Neuronal stem cell (in vitro differentiated cells): Measurements from ENCODE around the gene NPDC1.
A peak's percentile ranks its signal among the peaks of the same experiment; 100 is the strongest.

Experiments
- DNase-seq: peaks from one replicate; pipeline ENCODE4 v3.0.0-alpha.2; 2013; ENCODE audit warnings: low spot score
- H2AFZ ChIP-seq: one replicate; pipeline ENCODE4 v1.6.1; 2013; ENCODE audit warnings: mild to moderate bottlenecking, low read length, inconsistent platforms
- H2AK5ac ChIP-seq: 2 replicates; pipeline ENCODE4 v1.6.1; 2013; ENCODE audit warnings: low read depth, mild to moderate bottlenecking, inconsistent platforms, low read length, moderate library complexity, mixed read lengths
- H2BK120ac ChIP-seq: 2 replicates; pipeline ENCODE4 v1.6.1; 2013; ENCODE audit warnings: low read depth, mild to moderate bottlenecking, inconsistent platforms, low read length, moderate library complexity, mixed read lengths
- H2BK12ac ChIP-seq: one replicate; pipeline ENCODE4 v1.6.1; 2013; ENCODE audit warnings: low read length, inconsistent platforms
- H2BK15ac ChIP-seq: 2 replicates; pipeline ENCODE4 v1.6.1; 2013; ENCODE audit warnings: mild to moderate bottlenecking, low read length, inconsistent platforms, mixed read lengths
- H2BK5ac ChIP-seq: one replicate; pipeline ENCODE4 v1.6.1; 2013; ENCODE audit warnings: inconsistent platforms, mild to moderate bottlenecking, low read length, moderate library complexity
- H3K14ac ChIP-seq: one replicate; pipeline ENCODE4 v1.6.1; 2013; ENCODE audit warnings: low read length, inconsistent platforms
- H3K18ac ChIP-seq: 2 replicates; pipeline ENCODE4 v1.6.1; 2013; ENCODE audit warnings: low read length, inconsistent platforms
- H3K23ac ChIP-seq: 2 replicates; pipeline ENCODE4 v1.6.1; 2013; ENCODE audit warnings: low read depth, mild to moderate bottlenecking, mixed read lengths, low read length, inconsistent platforms; ENCODE audit not compliant: poor library complexity
- H3K27ac ChIP-seq: replicated peaks from 3 replicates; pipeline ENCODE4 v1.5.1; 2013; ENCODE audit warnings: low read length, inconsistent platforms
- H3K27me3 ChIP-seq, 3 experiments: 2 replicates each; pipeline ENCODE4 v1.6.1; 2013; ENCODE audit warnings: low read length in 3 of 3, mild to moderate bottlenecking in 2 of 3, inconsistent platforms in 1 of 3, low read depth in 1 of 3, mixed read lengths in 1 of 3, moderate library complexity in 1 of 3; ENCODE audit not compliant: control insufficient read depth in 3 of 3, insufficient read depth in 3 of 3
- H3K36me3 ChIP-seq, 2 donors: replicated peaks in 1 of 2; 2 replicates each; pipeline ENCODE4 v1.6.1; 2013; ENCODE audit warnings: low read length in 2 of 2; ENCODE audit not compliant: control insufficient read depth in 2 of 2, insufficient read depth in 2 of 2
- H3K4ac ChIP-seq: 2 replicates; pipeline ENCODE4 v1.6.1; 2013; ENCODE audit warnings: inconsistent platforms, mild to moderate bottlenecking, low read length, moderate library complexity
- H3K4me1 ChIP-seq, 2 donors: 1 replicate in 1 of 2; 2 replicates in 1 of 2; pipeline ENCODE4 v1.6.1; 2013; ENCODE audit warnings: low read length in 2 of 2, low read depth in 1 of 2; ENCODE audit not compliant: control insufficient read depth in 2 of 2, insufficient read depth in 1 of 2
- H3K4me2 ChIP-seq: one replicate; pipeline ENCODE4 v1.6.1; 2013; ENCODE audit warnings: mild to moderate bottlenecking, low read length, inconsistent platforms; ENCODE audit not compliant: insufficient read depth, poor library complexity, severe bottlenecking
- H3K4me3 ChIP-seq, 2 donors: 2 replicates each; pipeline ENCODE4 v1.5.1; 2013; ENCODE audit warnings: low read length in 2 of 2, mild to moderate bottlenecking in 2 of 2, inconsistent platforms in 1 of 2, moderate library complexity in 1 of 2
- H3K79me1 ChIP-seq: one replicate; pipeline ENCODE4 v1.6.1; 2013; ENCODE audit warnings: low read depth, mild to moderate bottlenecking, inconsistent platforms, low read length, moderate library complexity
- H3K9ac ChIP-seq: one replicate; pipeline ENCODE4 v1.6.1; 2013; ENCODE audit warnings: mild to moderate bottlenecking, low read depth, low read length, inconsistent platforms; ENCODE audit not compliant: poor library complexity
- H3K9me3 ChIP-seq, 2 donors: replicated peaks in 1 of 2; 2 replicates each; pipeline versions ENCODE3 to v1.6.1; 2013; ENCODE audit warnings: low read length in 2 of 2, mild to moderate bottlenecking in 2 of 2, inconsistent platforms in 1 of 2, low read depth in 1 of 2, mixed read lengths in 1 of 2, moderate library complexity in 1 of 2; ENCODE audit not compliant: control insufficient read depth in 2 of 2, insufficient read depth in 1 of 2
- H4K8ac ChIP-seq: one replicate; pipeline ENCODE4 v1.6.1; 2013; ENCODE audit warnings: low read depth, mild to moderate bottlenecking, inconsistent platforms, low read length, moderate library complexity
- H4K91ac ChIP-seq: one replicate; pipeline ENCODE4 v1.6.1; 2013; ENCODE audit warnings: low read length, low read depth, mild to moderate bottlenecking, inconsistent platforms; ENCODE audit not compliant: poor library complexity
- WGBS, 2 donors: extraction: QIAGEN DNeasy Blood & Tissue Kit; methylation state at CpG; one replicate each; pipeline ENCODE4 v1.1.7; 2013; ENCODE audit warnings: missing lambda C conversion rate in 2 of 2, mixed read lengths in 1 of 2; ENCODE audit not compliant: insufficient read length in 2 of 2, insufficient replicate concordance in 1 of 2; ENCODE audit errors: extremely low coverage in 2 of 2; 5-methylcytosine and 5-hydroxymethylcytosine counted together

Gene NPDC1

GRCh38 chr9:137084526-137084925 lies 38.5 kb upstream of the NPDC1 start:
- Histone ChIP-seq H3K79me1 (peaks cover 3% of the 10 kb centered on the region), H2AK5ac (no peak overlapping the region), H3K4ac (no peak overlapping the region), H4K91ac (no peak overlapping the region), H3K36me3 (peaks cover 5 to 11% of the 10 kb centered on the region in 2 donors), H2BK120ac (no peak overlapping the region), H3K23ac (peak overlapping the region; percentile 40), H3K27ac (no peak overlapping the region), H2BK5ac (no peak overlapping the region), H3K18ac (no peak overlapping the region), H3K9ac (peak overlapping the region; percentile 68), H3K14ac (no peak overlapping the region), H3K27me3 (peaks cover 6 to 54% (median 36%) of the 10 kb centered on the region in 3 experiments), H4K8ac (no peak overlapping the region), H3K4me2 (no peak overlapping the region), H2BK12ac (no peak overlapping the region), H3K9me3 (peaks cover 0 to 3% of the 10 kb centered on the region in 2 donors), H2BK15ac (no peak overlapping the region), H2AFZ (no peak overlapping the region), H3K4me1 (peaks cover 10 to 20% of the 10 kb centered on the region in 2 donors), H3K4me3 (no peak overlapping the region)
- no peak for DNase-seq
- no CpG with 5 or more reads among the region's 9 CpGs for WGBS, 2 donors

DNA sequence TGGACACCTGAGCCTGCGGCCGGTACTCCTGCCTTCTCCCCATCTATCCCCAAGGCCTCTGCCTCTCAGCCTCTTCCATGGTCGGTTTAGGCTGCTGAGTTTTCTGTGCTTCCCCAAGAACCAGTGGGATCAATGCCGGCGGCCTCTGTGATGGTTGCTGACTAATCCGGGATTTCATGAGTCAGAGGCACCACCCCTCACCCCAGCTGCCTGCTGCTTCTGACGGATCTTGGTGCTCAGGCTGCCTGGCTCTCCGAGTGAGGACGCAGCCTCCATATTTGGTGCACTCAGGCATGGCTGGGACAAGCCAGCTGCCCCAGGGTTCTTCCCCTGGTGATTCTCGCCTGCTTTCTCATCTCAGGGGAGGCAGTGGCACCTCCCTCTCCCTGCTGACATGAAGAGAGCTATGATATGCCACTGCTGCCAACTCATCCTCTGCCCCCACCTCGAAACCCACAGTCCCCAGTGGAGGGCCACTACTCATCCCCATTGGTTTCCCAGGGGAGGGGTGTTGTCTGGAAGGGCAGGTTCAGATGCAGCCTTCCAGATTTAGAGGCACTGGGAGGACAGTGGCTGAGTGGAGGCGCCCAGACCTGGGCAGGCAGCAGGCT lies 37.5 kb upstream of the NPDC1 start:
- Histone ChIP-seq H2BK12ac (no peak overlapping the region), H2BK15ac (no peak overlapping the region), H3K14ac (no peak overlapping the region), H3K4me1 (peaks cover 14 to 23% of the 10 kb centered on the region in 2 donors), H3K27ac (no peak overlapping the region), H2BK5ac (no peak overlapping the region), H3K79me1 (peaks cover 3% of the 10 kb centered on the region), H3K4me2 (no peak overlapping the region), H3K4ac (no peak overlapping the region), H4K91ac (no peak overlapping the region), H3K4me3 (peak overlapping the region in 1 of 2 donors; percentile 18), H2AK5ac (peak overlapping the region; percentile 54), H2AFZ (peak overlapping the region; percentile 27), H3K18ac (no peak overlapping the region), H2BK120ac (no peak overlapping the region), H3K36me3 (peaks cover 0 to 5% of the 10 kb centered on the region in 2 donors), H4K8ac (no peak overlapping the region), H3K9me3 (peaks cover 0 to 7% of the 10 kb centered on the region in 2 donors), H3K23ac (no peak overlapping the region), H3K9ac (no peak overlapping the region), H3K27me3 (peaks cover 15 to 64% (median 46%) of the 10 kb centered on the region in 3 experiments)
- WGBS, 2 donors = no CpG with 5 or more reads among the region's 12 CpGs
- DNase-seq = no peak

DNA sequence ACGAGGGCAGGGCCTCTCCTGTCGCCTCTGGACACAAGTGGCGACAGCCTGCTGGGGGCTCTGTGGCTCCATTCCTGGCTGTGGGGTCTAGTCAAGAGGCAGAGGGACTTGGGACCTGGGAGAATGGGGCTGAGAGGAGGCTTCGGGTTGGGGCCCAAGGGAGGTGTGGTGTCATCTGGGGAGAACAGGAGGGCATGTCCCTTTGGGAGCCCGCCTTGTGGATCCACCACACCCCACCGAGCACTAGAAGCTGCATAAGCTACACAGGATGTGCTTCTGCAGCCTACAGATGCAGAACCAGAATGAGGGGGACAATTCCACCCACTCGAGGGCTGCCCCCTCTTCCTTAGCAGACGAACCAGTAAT lies 36.9 kb upstream of the NPDC1 start:
- Histone ChIP-seq H3K4me2 (no peak overlapping the region), H3K79me1 (peaks cover 7% of the 10 kb centered on the region), H2BK5ac (no peak overlapping the region), H3K4me3 (no peak overlapping the region), H3K23ac (no peak overlapping the region), H3K4ac (no peak overlapping the region), H4K8ac (no peak overlapping the region), H3K27ac (no peak overlapping the region), H3K9me3 (peaks cover 0 to 10% of the 10 kb centered on the region in 2 donors), H2BK15ac (peak overlapping the region; percentile 20), H2BK12ac (no peak overlapping the region), H2BK120ac (no peak overlapping the region), H3K27me3 (peaks cover 21 to 70% (median 52%) of the 10 kb centered on the region in 3 experiments), H3K9ac (no peak overlapping the region), H4K91ac (no peak overlapping the region), H2AFZ (no peak overlapping the region), H3K4me1 (peaks cover 17 to 22% of the 10 kb centered on the region in 2 donors), H3K36me3 (no peaks in the 10 kb centered on the region), H3K14ac (no peak overlapping the region), H2AK5ac (peak overlapping the region; percentile 44), H3K18ac (no peak overlapping the region)
- DNase-seq = no peak
- no CpG with 5 or more reads among the region's 8 CpGs for WGBS, 2 donors

DNA sequence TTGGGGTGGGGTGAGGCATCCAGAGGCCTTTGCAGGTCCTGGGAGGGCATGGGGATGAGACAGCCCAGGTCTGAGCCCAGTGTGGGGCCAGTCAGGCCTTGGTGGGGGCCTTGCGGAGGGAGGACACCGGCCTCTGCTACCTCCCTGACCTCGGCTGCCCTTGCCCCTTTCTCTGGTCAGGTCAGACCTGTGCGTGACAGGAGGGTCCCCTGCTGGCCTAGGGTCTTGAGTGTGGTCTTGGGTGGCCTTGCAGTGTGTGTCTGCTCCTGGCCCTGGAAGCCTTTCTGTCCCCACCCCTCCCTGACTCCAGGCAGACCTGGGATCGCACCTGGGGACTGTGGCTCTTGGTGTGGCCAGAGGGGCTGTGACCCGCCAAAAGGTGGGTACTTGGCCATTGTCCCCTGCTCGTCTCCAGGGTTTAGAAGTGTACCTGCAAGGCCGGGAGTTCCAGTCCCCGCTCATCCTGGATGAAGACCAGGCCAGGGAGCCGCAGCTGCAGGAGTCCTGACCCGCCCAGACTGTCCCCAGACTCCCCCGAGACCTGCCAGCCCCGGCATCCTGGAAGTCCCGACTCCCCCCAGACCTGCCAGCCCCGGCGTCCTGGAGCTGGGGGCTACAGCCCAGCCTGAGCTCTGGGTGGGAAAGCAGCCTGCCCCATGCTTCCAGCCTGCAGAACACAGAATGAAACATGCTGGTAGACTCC lies 36.4 kb upstream of the NPDC1 start:
- Histone ChIP-seq H3K4me2 (no peak overlapping the region), H2BK5ac (no peak overlapping the region), H2BK15ac (peak overlapping the region; percentile 93), H3K27me3 (peaks cover 26 to 76% (median 58%) of the 10 kb centered on the region in 3 experiments), H3K36me3 (no peaks in the 10 kb centered on the region), H3K4me1 (peaks cover 14 to 17% of the 10 kb centered on the region in 2 donors), H3K18ac (peak overlapping the region; percentile 57), H3K9ac (peak overlapping the region; percentile 77), H4K91ac (no peak overlapping the region), H3K23ac (no peak overlapping the region), H4K8ac (no peak overlapping the region), H3K27ac (no peak overlapping the region), H3K79me1 (peaks cover 7% of the 10 kb centered on the region), H3K14ac (no peak overlapping the region), H2AK5ac (peak overlapping the region; percentile 44), H3K4ac (no peak overlapping the region), H3K9me3 (peaks cover 0 to 10% of the 10 kb centered on the region in 2 donors), H2BK12ac (no peak overlapping the region), H2BK120ac (no peak overlapping the region), H2AFZ (no peak overlapping the region), H3K4me3 (peak overlapping the region in 1 of 2 donors; percentile 48)
- no peak for DNase-seq
- WGBS, 2 donors = no CpG with 5 or more reads among the region's 16 CpGs
